PC-3 (cell line): ENCODE data around the gene AFAP1L2.

Source experiments
- CTCF ChIP-seq: fragments of 300-600 bp; sonication (generic); conservative IDR thresholded peaks from 2 replicates; pipeline ENCODE4 v1.5.1; 2017; ENCODE audit warnings: antibody characterized with exemption, low read depth, mild to moderate bottlenecking, low read length
- EZH2 ChIP-seq: fragments of 300-600 bp; sonication (generic); IDR thresholded peaks from one replicate; pipeline ENCODE4 v1.6.1; 2017; ENCODE audit warnings: antibody characterized with exemption, mild to moderate bottlenecking, low read length; ENCODE audit not compliant: unreplicated experiment
- EZH2phosphoT487 ChIP-seq: fragments of 300-600 bp; sonication (generic); IDR thresholded peaks from 2 replicates; pipeline ENCODE4 v1.6.1; 2018; ENCODE audit warnings: mild to moderate bottlenecking, antibody characterized with exemption, low read length, borderline replicate concordance

GRCh38 chr10:114395366-114396022 is 8.8 kb downstream of the AFAP1L2 start:
- no peak for TF ChIP-seq CTCF
- no peak for TF ChIP-seq EZH2
- no peak for TF ChIP-seq EZH2phosphoT487
